IMR-90 (cell line): ENCODE data around the gene IQSEC1. TPM values are rescaled to one million over a fixed set of nuclear protein-coding genes. Genes with fewer than 3 reads are reported as not detected.

Experiments
- ATAC-seq: fragments of 200-7000 bp; cut with Tn5 transposase; 2 replicates; pipeline ENCODE4 v1.9.1; 2020; ENCODE audit warnings: low read depth, mild to moderate bottlenecking, moderate library complexity
- BruUV-seq: library from RNA; stranded (reverse); fragments of 400-500 nt; replicated peaks from 2 replicates; lab custom pipeline; 2021; lab: Mats Ljungman, UMichigan
- CTCF ChIA-PET: fragments of 300-600 bp; formaldehyde crosslinking; extraction: SDS; loops from one replicate; lab custom pipeline; 2021; ENCODE audit warnings: antibody characterized with exemption; lab: Yijun Ruan, JAX
- POLR2A ChIA-PET: fragments of 300-600 bp; sonication (Branson Sonifier 250); formaldehyde crosslinking; loops from one replicate; lab custom pipeline; 2022; ENCODE audit warnings: antibody characterized with exemption; ENCODE audit not compliant: unreplicated experiment; lab: Charles Lee
- DNase-seq: peaks from one replicate; pipeline ENCODE4 v3.0.0; 2013
- H2AFZ ChIP-seq: replicated peaks from 2 replicates; pipeline ENCODE3; 2013; ENCODE audit warnings: low read length, mild to moderate bottlenecking; ENCODE audit not compliant: poor library complexity
- H2AK5ac ChIP-seq: 2 replicates; pipeline ENCODE4 v1.6.1; 2013; ENCODE audit warnings: low read depth, low read length, inconsistent platforms
- H2AK9ac ChIP-seq: replicated peaks from 2 replicates; pipeline ENCODE3; 2013; ENCODE audit warnings: mild to moderate bottlenecking, low read depth, low read length, moderate library complexity; ENCODE audit not compliant: poor library complexity
- H2BK120ac ChIP-seq: 2 replicates; pipeline ENCODE4 v1.6.1; 2013; ENCODE audit warnings: low read depth, low read length, inconsistent platforms
- H2BK15ac ChIP-seq: 3 replicates; pipeline ENCODE4 v1.6.1; 2013; ENCODE audit warnings: low read depth, low read length, inconsistent platforms
- H2BK20ac ChIP-seq: 2 replicates; pipeline ENCODE4 v1.6.1; 2013; ENCODE audit warnings: low read depth, mild to moderate bottlenecking, inconsistent platforms, low read length, moderate library complexity
- H2BK5ac ChIP-seq: 2 replicates; pipeline ENCODE4 v1.6.1; 2013; ENCODE audit warnings: mild to moderate bottlenecking, low read depth, low read length, inconsistent platforms; ENCODE audit not compliant: poor library complexity, severe bottlenecking
- H3K14ac ChIP-seq: replicated peaks from 2 replicates; pipeline ENCODE4 v1.6.1; 2013; ENCODE audit warnings: low read depth, low read length, inconsistent platforms
- H3K18ac ChIP-seq: 2 replicates; pipeline ENCODE4 v1.6.1; 2013; ENCODE audit warnings: low read depth, low read length, control low read depth
- H3K23ac ChIP-seq: 2 replicates; pipeline ENCODE4 v1.6.1; 2013; ENCODE audit warnings: low read depth, low read length, inconsistent platforms
- H3K27ac ChIP-seq: 2 replicates; pipeline ENCODE4 v1.5.1; 2013; ENCODE audit warnings: mild to moderate bottlenecking, control low read depth, low read length; ENCODE audit not compliant: insufficient read depth
- H3K27me3 ChIP-seq: 2 replicates; pipeline ENCODE4 v1.6.1; 2013; ENCODE audit warnings: low read length; ENCODE audit not compliant: control insufficient read depth, insufficient read depth
- H3K36me3 ChIP-seq: 2 replicates; pipeline ENCODE4 v1.6.1; 2013; ENCODE audit warnings: low read length, mixed read lengths; ENCODE audit not compliant: control insufficient read depth, insufficient read depth
- H3K4ac ChIP-seq: 2 replicates; pipeline ENCODE4 v1.6.1; 2013; ENCODE audit warnings: low read depth, low read length, inconsistent platforms
- H3K4me1 ChIP-seq: 2 replicates; pipeline ENCODE4 v1.6.1; 2013; ENCODE audit warnings: low read length, mixed read lengths; ENCODE audit not compliant: control insufficient read depth, insufficient read depth
- H3K4me2 ChIP-seq: 2 replicates; pipeline ENCODE4 v1.6.1; 2013; ENCODE audit warnings: low read depth, mild to moderate bottlenecking, control low read depth, low read length, moderate library complexity
- H3K4me3 ChIP-seq: 2 replicates; pipeline ENCODE4 v1.5.1; 2013; ENCODE audit warnings: low read depth, mild to moderate bottlenecking, control low read depth, low read length, moderate library complexity; ENCODE audit not compliant: insufficient read depth
- H3K56ac ChIP-seq: 2 replicates; pipeline ENCODE4 v1.6.1; 2013; ENCODE audit warnings: low read length, inconsistent platforms; ENCODE audit not compliant: insufficient read depth; ENCODE audit errors: extremely low read depth
- H3K79me1 ChIP-seq, 2 experiments: 2 replicates each; pipeline ENCODE4 v1.6.1; 2013; ENCODE audit warnings: low read length in 2 of 2, inconsistent platforms in 1 of 2, low read depth in 1 of 2
- H3K9ac ChIP-seq: 2 replicates; pipeline ENCODE4 v1.6.1; 2013; ENCODE audit warnings: low read depth, low read length, control low read depth
- H3K9me1 ChIP-seq: 2 replicates; pipeline ENCODE4 v1.6.1; 2013; ENCODE audit warnings: low read length, inconsistent platforms; ENCODE audit not compliant: insufficient read depth
- H3K9me3 ChIP-seq: 2 replicates; pipeline ENCODE4 v1.6.1; 2013; ENCODE audit warnings: low read length; ENCODE audit not compliant: control insufficient read depth, insufficient read depth
- H4K20me1 ChIP-seq: 2 replicates; pipeline ENCODE4 v1.6.1; 2013; ENCODE audit warnings: low read length, inconsistent platforms; ENCODE audit not compliant: insufficient read depth
- H4K5ac ChIP-seq: 2 replicates; pipeline ENCODE4 v1.6.1; 2013; ENCODE audit warnings: mild to moderate bottlenecking, low read depth, low read length, control low read depth
- H4K8ac ChIP-seq, 2 experiments: 2 replicates each; pipeline ENCODE4 v1.6.1; 2013; ENCODE audit warnings: low read depth in 2 of 2, low read length in 2 of 2, control low read depth in 1 of 2, inconsistent platforms in 1 of 2
- H4K91ac ChIP-seq: 2 replicates; pipeline ENCODE4 v1.6.1; 2013; ENCODE audit warnings: low read depth, low read length, inconsistent platforms; ENCODE audit not compliant: insufficient read depth
- CHD1 ChIP-seq: IDR thresholded peaks from 2 replicates; pipeline ENCODE4 v1.6.1; 2012; ENCODE audit warnings: low read depth, low read length, improper control_type of control experiment
- FOS ChIP-seq: fragments of 150-350 bp; IDR thresholded peaks from 2 replicates; pipeline ENCODE4 v1.6.1; 2016; ENCODE audit warnings: low read depth, low read length
- MAZ ChIP-seq: IDR thresholded peaks from 2 replicates; pipeline ENCODE4 v1.6.1; 2012; ENCODE audit warnings: low read depth, mild to moderate bottlenecking, low read length, improper control_type of control experiment, moderate library complexity, borderline replicate concordance
- MXI1 ChIP-seq: IDR thresholded peaks from 2 replicates; pipeline ENCODE4 v1.6.1; 2012; ENCODE audit warnings: low read depth, mild to moderate bottlenecking, low read length, moderate library complexity, borderline replicate concordance
- NFE2L2 ChIP-seq: fragments of 150-350 bp; IDR thresholded peaks from 2 replicates; pipeline ENCODE4 v1.6.1; 2016; ENCODE audit warnings: low read depth, mild to moderate bottlenecking, low read length
- USF2 ChIP-seq: fragments of 150-350 bp; IDR thresholded peaks from 2 replicates; pipeline ENCODE4 v1.6.1; 2017; ENCODE audit warnings: mild to moderate bottlenecking, antibody characterized with exemption, low read length, low read depth
- WGBS, 2 experiments: methylation state at CpG; one replicate each; pipeline versions ENCODE4 v1.1.5 to v1.1.7; 2013; ENCODE audit warnings: missing lambda C conversion rate in 2 of 2; ENCODE audit not compliant: insufficient read length in 1 of 2; ENCODE audit errors: extremely low coverage in 2 of 2; 5-methylcytosine and 5-hydroxymethylcytosine counted together
- dilution Hi-C: fragments of 300-500 bp; cut with HindIII; formaldehyde crosslinking; loops from one replicate; pipeline ENCODE4 v1.14.3; 2018; ENCODE audit warnings: low sequenced_read_pairs; ENCODE audit not compliant: unreplicated experiment
- in situ Hi-C: fragments of 300-500 bp; cut with MboI; formaldehyde crosslinking; loops from 3 replicates; pipeline ENCODE4 v1.14.3; 2019; ENCODE audit warnings: low sequenced_read_pairs, inconsistent platforms, mixed read lengths
- intact Hi-C: fragments of 100-400 bp; cut with micrococcal nuclease; formaldehyde crosslinking; loops from 2 replicates; pipeline ENCODE4 v1.10.0; 2022
- polyA plus RNA-seq, 3 experiments: library from polyadenylated mRNA; depleted of rRNA; stranded (reverse); fragments of >200 nt; gene quantifications; 2 replicates each; pipeline ENCODE4 v1.2.3, GENCODE V29; 2012; ENCODE audit warnings: low replicate concordance in 1 of 3
- total RNA-seq: library from RNA; depleted of rRNA; stranded (reverse); fragments of >200 nt; gene quantifications from 2 replicates; pipeline ENCODE4 v1.2.3, GENCODE V29; 2012

IQSEC1 gene
- total and polyA plus RNA-seq, 2 of the 4 experiments (the other 2 are of a cell fraction), result 5.9 to 11.9 TPM

GRCh38 chr3:13099707-13100106, 26.5 kb upstream of the IQSEC1 start:
- Histone ChIP-seq H3K56ac (no peak overlapping the region), H2BK20ac (no peak overlapping the region), H2BK5ac (no peak overlapping the region), H2BK120ac (no peak overlapping the region), H3K4ac (no peak overlapping the region), H4K91ac (no peak overlapping the region), H3K23ac (no peak overlapping the region), H2AK9ac (no peak overlapping the region), H3K4me2 (no peak overlapping the region), H4K5ac (no peak overlapping the region), H3K27ac (no peak overlapping the region), H3K36me3 (no peaks in the 10 kb centered on the region), H3K79me1 (no peaks in the 10 kb centered on the region), H3K18ac (no peak overlapping the region), H2AFZ (no peak overlapping the region), H2BK15ac (no peak overlapping the region), H3K4me1 (no peaks in the 10 kb centered on the region), H4K8ac (no peak overlapping the region), H3K9ac (no peak overlapping the region), H2AK5ac (no peak overlapping the region), H3K14ac (no peak overlapping the region), H3K9me1 (no peaks in the 10 kb centered on the region), H4K20me1 (no peaks in the 10 kb centered on the region), H3K27me3 (peaks cover 36% of the 10 kb centered on the region; the same call in 1 of the 2 replicates), H3K9me3 (no peaks in the 10 kb centered on the region), H3K4me3 (no peak overlapping the region)
- no peak for DNase-seq
- TF ChIP-seq USF2, result no peak
- TF ChIP-seq MAZ, result no peak
- TF ChIP-seq MXI1, result no peak
- no peak for TF ChIP-seq FOS
- no peak for TF ChIP-seq CHD1
- TF ChIP-seq NFE2L2, result no peak
- ChIA-PET CTCF (no interaction called here), POLR2A (no interaction called here)
- dilution Hi-C loops (no loop called here), in situ Hi-C loops (no loop called here), intact Hi-C loops (no loop called here)
- no TSS peak for BruUV-seq
- no peak for ATAC-seq
- WGBS, 2 experiments, result 44% methylated on average over 2 of the region's 10 CpGs; no CpG with 5 or more reads in 1 of the 2 experiments
